Stimulated activated naive B cell treated with anti-CD40 and anti-IgM and Interleukin-4, amounts not matched to agents 10 μg/mL and 1 μg/mL and 100 μg/mL, for 72 hours (primary cell): ENCODE measurements around the gene WSCD2.

Experiments used
- ATAC-seq, 2 donors: fragments of 150-1000 bp; cut with Tn5 transposase; replicated peaks; 2 replicates each; pipeline ENCODE4 v1.10.0; 2021; ENCODE audit warnings: moderate library complexity in 1 of 2
- DNase-seq: peaks from one replicate; pipeline ENCODE4 v3.0.0; 2021
- H3K27ac Mint-ChIP-seq: one replicate; pipeline ENCODE4 v1.8.0; 2022; ENCODE audit warnings: mild to moderate bottlenecking, mixed read lengths
- H3K27me3 Mint-ChIP-seq, 2 donors: one replicate each; pipeline ENCODE4 v1.8.0; 2022; ENCODE audit warnings: mixed read lengths in 2 of 2
- H3K36me3 Mint-ChIP-seq, 2 donors: one replicate each; pipeline ENCODE4 v1.8.0; 2022; ENCODE audit warnings: mixed read lengths in 2 of 2, mild to moderate bottlenecking in 1 of 2
- H3K4me1 Mint-ChIP-seq, 2 donors: one replicate each; pipeline ENCODE4 v1.8.0; 2022; ENCODE audit warnings: mixed read lengths in 2 of 2, mild to moderate bottlenecking in 1 of 2
- H3K4me3 Mint-ChIP-seq, 2 donors: one replicate each; pipeline ENCODE4 v1.8.0; 2022; ENCODE audit warnings: mild to moderate bottlenecking in 2 of 2, mixed read lengths in 2 of 2, moderate library complexity in 1 of 2
- H3K9me3 Mint-ChIP-seq, 2 donors: one replicate each; pipeline ENCODE4 v1.8.0; 2022; ENCODE audit warnings: mixed read lengths in 2 of 2, mild to moderate bottlenecking in 1 of 2

Gene WSCD2

GRCh38 chr12:108193493-108193892 is 64.4 kb downstream of the WSCD2 start:
- DNase-seq: no peak
- H3K4me3 Mint-ChIP-seq: no peak overlapping the region
- H3K27ac Mint-ChIP-seq: no peak overlapping the region
- peaks cover 4 to 5% of the 10 kb centered on the region in 2 donors for H3K9me3 Mint-ChIP-seq
- H3K4me1 Mint-ChIP-seq: peaks cover 6 to 7% of the 10 kb centered on the region in 2 donors
- H3K36me3 Mint-ChIP-seq: no peaks in the 10 kb centered on the region
- H3K27me3 Mint-ChIP-seq: peaks cover 20 to 30% of the 10 kb centered on the region in 2 donors
- no peak for ATAC-seq

- DNase-seq: no peak
- peak; percentile 79 to 95 for ATAC-seq
Observed at GRCh38 chr12:108193917-108194316, 64.8 kb downstream of the WSCD2 start.

GRCh38 chr12:108194585-108194984 is 65.5 kb downstream of the WSCD2 start:
- H3K4me3 Mint-ChIP-seq: no peak overlapping the region
- no peaks in the 10 kb centered on the region for H3K36me3 Mint-ChIP-seq
- H3K9me3 Mint-ChIP-seq: peaks cover 4 to 5% of the 10 kb centered on the region in 2 donors
- peaks cover 20 to 26% of the 10 kb centered on the region in 2 donors for H3K27me3 Mint-ChIP-seq
- ATAC-seq (no peak), DNase-seq (no peak)
- H3K4me1 Mint-ChIP-seq: peaks cover 6 to 7% of the 10 kb centered on the region in 2 donors
- no peak overlapping the region for H3K27ac Mint-ChIP-seq

More at GRCh38 chr12:108193917-108194316, 64.8 kb downstream of the WSCD2 start:
- H3K27ac Mint-ChIP-seq: no peak overlapping the region
- H3K36me3 Mint-ChIP-seq: no peaks in the 10 kb centered on the region
- H3K4me1 Mint-ChIP-seq: peaks cover 6 to 7% of the 10 kb centered on the region in 2 donors
- H3K9me3 Mint-ChIP-seq: peaks cover 4 to 5% of the 10 kb centered on the region in 2 donors
- no peak overlapping the region for H3K4me3 Mint-ChIP-seq
- peaks cover 20 to 27% of the 10 kb centered on the region in 2 donors for H3K27me3 Mint-ChIP-seq

DNA sequence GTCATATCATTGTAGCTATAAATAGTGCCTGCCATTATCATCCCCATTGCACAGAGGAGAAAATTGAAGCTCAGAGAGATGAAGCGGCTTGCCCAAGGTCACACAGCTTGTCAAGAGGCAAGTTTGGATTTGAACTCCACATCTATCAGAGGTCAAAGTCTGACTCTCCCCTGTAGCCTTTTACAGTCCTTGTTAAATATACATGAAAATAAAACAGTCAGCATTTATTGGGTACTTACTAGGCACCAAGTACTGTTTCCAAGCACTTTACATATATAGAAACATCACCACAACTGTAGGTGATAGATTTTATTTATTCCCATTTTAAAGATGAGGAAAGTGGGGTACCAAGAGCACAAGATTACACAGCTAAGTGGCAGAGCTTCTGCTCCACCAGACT is 67.2 kb downstream of the WSCD2 start:
- DNase-seq (no peak), ATAC-seq (no peak)
- H3K27ac Mint-ChIP-seq: no peak overlapping the region
- H3K9me3 Mint-ChIP-seq: peaks cover 4 to 5% of the 10 kb centered on the region in 2 donors
- H3K4me3 Mint-ChIP-seq: no peak overlapping the region
- peaks cover 6 to 7% of the 10 kb centered on the region in 2 donors for H3K4me1 Mint-ChIP-seq
- no peaks in the 10 kb centered on the region for H3K36me3 Mint-ChIP-seq
- peaks cover 24 to 30% of the 10 kb centered on the region in 2 donors for H3K27me3 Mint-ChIP-seq

GRCh38 chr12:108196921-108197320 is 67.8 kb downstream of the WSCD2 start:
- Mint-ChIP-seq H3K4me1 (peaks cover 6 to 7% of the 10 kb centered on the region in 2 donors), H3K27ac (no peak overlapping the region), H3K4me3 (no peak overlapping the region), H3K27me3 (peaks cover 25 to 26% of the 10 kb centered on the region in 2 donors), H3K9me3 (peaks cover 4 to 5% of the 10 kb centered on the region in 2 donors), H3K36me3 (no peaks in the 10 kb centered on the region)
- ATAC-seq (no peak), DNase-seq (no peak)

- Mint-ChIP-seq H3K27me3 (peaks cover 22 to 24% of the 10 kb centered on the region in 2 donors), H3K4me1 (peaks cover 6 to 7% of the 10 kb centered on the region in 2 donors), H3K36me3 (no peaks in the 10 kb centered on the region), H3K27ac (no peak overlapping the region), H3K9me3 (peaks cover 4 to 5% of the 10 kb centered on the region in 2 donors), H3K4me3 (no peak overlapping the region)
- DNase-seq (no peak), ATAC-seq (no peak)
Observed at GRCh38 chr12:108198043-108198442, 69.0 kb downstream of the WSCD2 start.

- H3K9me3 Mint-ChIP-seq: peaks cover 0 to 3% of the 10 kb centered on the region in 2 donors
- H3K4me1 Mint-ChIP-seq: peaks cover 3% of the 10 kb centered on the region in 2 donors
- H3K4me3 Mint-ChIP-seq: no peak overlapping the region
- DNase-seq: no peak
- H3K27ac Mint-ChIP-seq: no peak overlapping the region
- no peak for ATAC-seq
- no peaks in the 10 kb centered on the region for H3K36me3 Mint-ChIP-seq
- H3K27me3 Mint-ChIP-seq: peaks cover 19% of the 10 kb centered on the region in 2 donors
Observed at GRCh38 chr12:108199106-108199505, 70.0 kb downstream of the WSCD2 start.

DNA sequence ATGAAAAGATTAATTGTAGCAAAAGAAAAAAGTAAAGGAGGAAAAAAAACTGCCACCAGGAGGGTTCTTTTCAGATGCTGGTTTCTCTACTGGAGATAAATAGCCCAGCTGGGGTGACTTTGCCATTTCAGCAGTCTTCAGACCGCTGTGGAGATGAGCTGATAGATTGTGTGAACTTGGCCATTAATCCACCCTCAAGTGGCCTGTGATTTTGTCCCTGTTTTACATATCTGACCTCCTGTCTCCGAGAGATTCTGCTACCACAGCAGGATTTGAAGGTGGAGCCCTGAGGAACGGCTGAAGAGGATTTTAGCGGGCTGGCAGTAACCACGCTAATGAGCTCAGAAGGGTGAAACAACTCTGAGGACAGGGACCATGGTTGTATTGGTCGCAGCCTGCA is 72.7 kb downstream of the WSCD2 start:
- DNase-seq (no peak), ATAC-seq (no peak)
- H3K27me3 Mint-ChIP-seq: peaks cover 18 to 19% of the 10 kb centered on the region in 2 donors
- peaks cover 0 to 3% of the 10 kb centered on the region in 2 donors for H3K9me3 Mint-ChIP-seq
- no peak overlapping the region for H3K27ac Mint-ChIP-seq
- no peaks in the 10 kb centered on the region for H3K36me3 Mint-ChIP-seq
- no peak overlapping the region for H3K4me3 Mint-ChIP-seq
- no peaks in the 10 kb centered on the region for H3K4me1 Mint-ChIP-seq

- no peak for ATAC-seq
- no peak overlapping the region for H3K4me3 Mint-ChIP-seq
- H3K27me3 Mint-ChIP-seq: peaks cover 20 to 24% of the 10 kb centered on the region in 2 donors
Observed at GRCh38 chr12:108204117-108204987, 75.3 kb downstream of the WSCD2 start.

DNA sequence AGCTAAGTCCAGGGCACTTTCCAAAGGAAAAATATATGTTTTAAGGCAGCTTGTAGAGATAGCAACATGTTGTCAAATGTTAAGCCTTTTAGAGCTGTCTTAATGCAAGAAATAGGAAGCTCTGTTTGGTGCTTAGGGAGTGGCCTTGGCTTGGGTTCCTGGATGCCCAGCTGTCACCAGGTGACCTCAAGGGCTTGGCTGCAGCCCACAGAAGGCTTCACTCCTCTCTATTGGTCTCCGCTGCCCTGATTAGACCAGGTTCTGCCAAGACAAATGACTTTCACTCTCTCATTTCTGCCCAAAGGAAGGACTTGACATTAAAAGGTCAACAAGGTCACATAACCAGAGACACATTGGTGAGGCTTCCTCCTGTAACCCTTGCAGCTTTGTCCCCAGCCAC is 76.8 kb downstream of the WSCD2 start:
- no peak for ATAC-seq
- DNase-seq: no peak
- peaks cover 0 to 3% of the 10 kb centered on the region in 2 donors for H3K36me3 Mint-ChIP-seq
- peaks cover 4 to 11% of the 10 kb centered on the region in 2 donors for H3K9me3 Mint-ChIP-seq
- peaks cover 25 to 33% of the 10 kb centered on the region in 2 donors for H3K27me3 Mint-ChIP-seq
- no peak overlapping the region for H3K27ac Mint-ChIP-seq
- H3K4me3 Mint-ChIP-seq: no peak overlapping the region
- H3K4me1 Mint-ChIP-seq: no peaks in the 10 kb centered on the region

More at GRCh38 chr12:108204117-108204987, 75.3 kb downstream of the WSCD2 start:
- H3K27ac Mint-ChIP-seq: no peak overlapping the region
- H3K9me3 Mint-ChIP-seq: peaks cover 4 to 7% of the 10 kb centered on the region in 2 donors
- H3K4me1 Mint-ChIP-seq: no peaks in the 10 kb centered on the region
- no peaks in the 10 kb centered on the region for H3K36me3 Mint-ChIP-seq
- DNase-seq: no peak

GRCh38 chr12:108207791-108208730 is 79.0 kb downstream of the WSCD2 start:
- DNase-seq (no peak), ATAC-seq (no peak)
- Mint-ChIP-seq H3K9me3 (peaks cover 4 to 11% of the 10 kb centered on the region in 2 donors), H3K36me3 (peaks cover 0 to 3% of the 10 kb centered on the region in 2 donors), H3K27ac (no peak overlapping the region), H3K4me1 (no peaks in the 10 kb centered on the region), H3K27me3 (peaks cover 28 to 34% of the 10 kb centered on the region in 2 donors), H3K4me3 (no peak overlapping the region)

DNA sequence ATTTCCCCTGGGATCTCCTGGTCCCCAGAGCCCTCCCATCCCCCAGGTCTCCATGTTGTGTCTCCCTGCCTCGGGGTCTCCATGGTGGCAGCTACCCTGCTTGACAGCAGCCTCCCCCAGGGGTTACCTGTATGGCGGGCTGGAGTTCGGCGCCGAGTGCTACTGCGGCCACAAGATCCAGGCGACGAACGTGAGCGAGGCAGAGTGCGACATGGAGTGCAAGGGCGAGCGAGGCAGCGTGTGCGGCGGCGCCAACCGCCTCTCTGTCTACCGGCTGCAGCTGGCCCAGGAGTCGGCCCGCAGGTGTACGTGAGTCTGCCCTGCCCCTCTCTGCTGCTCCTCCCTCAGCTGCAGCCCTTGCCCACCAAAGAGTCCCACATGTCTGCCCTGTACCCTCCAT is 80.9 kb downstream of the WSCD2 start:
- no peak for ATAC-seq

DNA sequence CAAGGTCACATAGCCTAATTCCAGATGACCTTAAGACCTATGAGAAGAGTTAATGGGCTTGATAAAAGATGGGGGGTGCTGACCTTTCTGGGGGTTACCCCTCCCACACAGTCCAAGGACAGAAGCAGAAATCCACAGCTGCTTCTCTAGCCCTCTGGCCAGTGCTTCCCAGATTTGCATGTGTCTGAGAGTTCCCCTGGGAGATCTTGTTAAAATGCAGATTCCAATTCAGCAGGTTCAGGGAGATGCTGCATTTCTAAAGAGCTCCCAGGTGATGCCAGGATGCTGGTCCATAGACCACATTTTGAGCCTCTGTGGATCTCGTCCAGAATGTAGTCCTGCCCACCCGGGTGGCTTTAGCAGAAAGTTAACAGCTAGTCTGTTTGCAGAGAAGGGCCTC is 82.1 kb downstream of the WSCD2 start:
- Mint-ChIP-seq H3K4me3 (no peak overlapping the region), H3K36me3 (peaks cover 0 to 3% of the 10 kb centered on the region in 2 donors), H3K4me1 (no peaks in the 10 kb centered on the region), H3K27me3 (peaks cover 32 to 49% of the 10 kb centered on the region in 2 donors), H3K27ac (no peak overlapping the region), H3K9me3 (peaks cover 4 to 8% of the 10 kb centered on the region in 2 donors)
- no peak for ATAC-seq
- DNase-seq: no peak

More for the DNA sequence above, 80.9 kb downstream of the WSCD2 start:
- no peak for DNase-seq
- peaks cover 27 to 37% of the 10 kb centered on the region in 2 donors for H3K27me3 Mint-ChIP-seq
- H3K27ac Mint-ChIP-seq: no peak overlapping the region
- no peaks in the 10 kb centered on the region for H3K4me1 Mint-ChIP-seq
- H3K36me3 Mint-ChIP-seq: peaks cover 0 to 3% of the 10 kb centered on the region in 2 donors
- H3K4me3 Mint-ChIP-seq: no peak overlapping the region
- H3K9me3 Mint-ChIP-seq: peaks cover 4 to 8% of the 10 kb centered on the region in 2 donors

DNA sequence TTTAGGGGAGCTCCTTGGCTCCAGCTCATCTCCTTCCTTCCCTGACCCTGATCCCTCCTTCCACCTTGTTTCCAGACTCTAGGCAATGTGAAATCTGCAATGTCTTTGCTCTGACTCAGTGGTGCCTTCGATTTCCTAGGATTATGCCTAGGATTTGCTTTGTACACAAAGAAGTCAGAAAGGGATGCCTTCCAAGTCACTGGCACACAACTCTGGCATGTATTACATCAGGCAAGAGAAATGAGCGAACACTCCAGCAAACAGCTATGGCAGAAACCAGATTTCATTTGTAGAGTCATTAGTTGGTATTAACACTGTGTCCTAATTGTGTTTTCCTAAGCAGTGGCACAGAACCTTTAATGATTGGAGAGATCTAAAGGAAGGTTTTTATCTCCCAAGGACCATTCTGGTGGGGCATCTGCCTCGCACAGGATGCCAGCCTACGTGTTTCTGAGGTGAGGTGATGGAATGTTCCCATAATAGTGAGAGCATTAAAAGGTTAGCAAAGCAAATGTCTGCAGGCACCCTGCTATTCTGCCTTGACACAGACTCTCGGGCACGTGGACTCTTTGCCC is 84.9 kb downstream of the WSCD2 start:
- H3K4me1 Mint-ChIP-seq: no peaks in the 10 kb centered on the region
- H3K36me3 Mint-ChIP-seq: peaks cover 0 to 3% of the 10 kb centered on the region in 2 donors
- peaks cover 0 to 3% of the 10 kb centered on the region in 2 donors for H3K9me3 Mint-ChIP-seq
- no peak overlapping the region for H3K4me3 Mint-ChIP-seq
- peaks cover 27 to 43% of the 10 kb centered on the region in 2 donors for H3K27me3 Mint-ChIP-seq
- H3K27ac Mint-ChIP-seq: no peak overlapping the region
- DNase-seq: no peak
- ATAC-seq: no peak
